ENCODE measurements around the gene TIGD4.

Gene TIGD4

DNA sequence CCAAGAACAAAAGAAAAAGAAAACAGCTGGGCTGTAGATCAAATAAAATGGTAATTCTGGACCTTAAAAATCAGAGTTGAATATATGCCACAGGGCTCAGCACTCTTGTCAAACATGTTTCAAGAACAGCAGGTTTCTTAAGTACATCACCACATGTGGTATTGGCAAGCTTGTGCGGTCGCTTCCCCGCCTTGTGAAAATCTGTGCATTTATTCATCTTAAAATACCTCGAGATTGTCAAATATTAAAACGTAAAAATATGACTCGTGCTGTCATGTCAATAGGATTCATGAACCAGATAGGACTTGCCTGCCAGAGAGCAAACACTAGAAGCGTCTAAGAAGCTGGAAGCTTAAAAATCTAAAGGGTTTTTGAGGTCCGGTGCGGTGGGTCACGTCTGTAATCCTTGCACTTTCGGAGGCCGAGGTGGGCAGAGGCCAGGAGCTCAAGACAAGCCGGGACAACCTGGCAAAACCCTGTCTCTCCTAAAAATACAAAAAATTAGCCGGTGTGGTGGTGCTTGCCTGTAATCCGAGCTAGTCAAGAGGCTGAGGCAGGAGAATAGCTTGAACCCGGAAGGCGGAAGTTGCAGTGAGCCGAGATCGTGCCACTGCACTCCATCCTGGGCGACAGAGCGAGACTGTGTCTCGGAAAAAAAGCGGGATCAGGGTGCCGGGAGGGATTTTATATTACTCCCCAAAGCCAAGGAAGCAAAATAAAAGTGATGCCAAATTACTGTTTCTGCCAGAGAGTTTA, 59.6 kb downstream of the TIGD4 start:
- no peak for DNase-seq (ENCODE audit: low read depth in 2 of 2)

Data from stimulated activated CD8-positive, alpha-beta memory T cell treated with anti-CD3 and anti-CD28 coated beads, Interleukin-15, amount 100 ng/mL, for 48 hours (primary cell).